Endodermal cell (in vitro differentiated cells): ENCODE measurements around the gene LEKR1. TPM values are rescaled to one million over a fixed set of nuclear protein-coding genes. Genes with fewer than 3 reads are reported as not detected.
"Not testable (repeated sequence)": the region's sequence is repeated elsewhere in the genome, so short reads cannot be mapped to it uniquely, and the experiment has no call there.

ENCODE experiments used
- DNase-seq: peaks from one replicate; pipeline ENCODE4 v3.0.0-alpha.2; 2017
- H3K27ac ChIP-seq: 2 replicates; pipeline ENCODE4 v1.5.1; 2013; ENCODE audit warnings: mild to moderate bottlenecking, low read depth, low read length, moderate library complexity
- H3K27me3 ChIP-seq: 2 replicates; pipeline ENCODE4 v1.6.1; 2013; ENCODE audit warnings: mild to moderate bottlenecking, low read length, moderate library complexity; ENCODE audit not compliant: insufficient read depth, control insufficient read depth, poor library complexity, severe bottlenecking
- H3K36me3 ChIP-seq: 2 replicates; pipeline ENCODE4 v1.7.0; 2013; ENCODE audit warnings: mild to moderate bottlenecking, low read length, moderate library complexity; ENCODE audit not compliant: control insufficient read depth, insufficient read depth
- H3K4me1 ChIP-seq: one replicate; pipeline ENCODE4 v1.7.0; 2013; ENCODE audit warnings: low read length; ENCODE audit not compliant: control insufficient read depth, insufficient read depth
- H3K4me3 ChIP-seq: 2 replicates; pipeline ENCODE4 v1.5.1; 2013; ENCODE audit warnings: mild to moderate bottlenecking, low read length, moderate library complexity
- H3K9ac ChIP-seq: 2 replicates; pipeline ENCODE4 v1.6.1; 2013; ENCODE audit warnings: mild to moderate bottlenecking, low read length, moderate library complexity; ENCODE audit not compliant: poor library complexity, severe bottlenecking; ENCODE audit errors: extremely low read depth
- H3K9me3 ChIP-seq: 2 replicates; pipeline ENCODE4 v1.6.1; 2013; ENCODE audit warnings: mild to moderate bottlenecking, low read length, moderate library complexity; ENCODE audit not compliant: control insufficient read depth
- H3K27ac Mint-ChIP-seq: 2 replicates; pipeline ENCODE4 v1.8.0; 2020; ENCODE audit warnings: mixed read lengths
- H3K27me3 Mint-ChIP-seq: 2 replicates; pipeline ENCODE4 v1.8.0; 2021; ENCODE audit warnings: mild to moderate bottlenecking, mixed read lengths; ENCODE audit not compliant: insufficient read depth
- H3K36me3 Mint-ChIP-seq: 2 replicates; pipeline ENCODE4 v1.8.0; 2020; ENCODE audit warnings: low read depth, mixed read lengths
- H3K4me1 Mint-ChIP-seq: 2 replicates; pipeline ENCODE4 v1.8.0; 2020; ENCODE audit warnings: mixed read lengths
- H3K4me3 Mint-ChIP-seq: 2 replicates; pipeline ENCODE4 v1.8.0; 2020; ENCODE audit warnings: mild to moderate bottlenecking, moderate library complexity, mixed read lengths
- H3K9me3 Mint-ChIP-seq: 2 replicates; pipeline ENCODE4 v1.8.0; 2020; ENCODE audit warnings: mild to moderate bottlenecking, mixed read lengths
- CTCF ChIP-seq: fragments of 200-600 bp; sonication (generic); conservative IDR thresholded peaks from 2 replicates; pipeline ENCODE4 v1.5.0; 2021; ENCODE audit warnings: antibody characterized with exemption, mild to moderate bottlenecking
- WGBS, 2 experiments: methylation state at CpG; one replicate each; pipeline versions ENCODE4 v1.1.5 to v1.1.7; 2013; ENCODE audit warnings: missing lambda C conversion rate in 2 of 2, mixed read lengths in 1 of 2; ENCODE audit not compliant: insufficient coverage in 1 of 2, insufficient read length in 1 of 2; 5-methylcytosine and 5-hydroxymethylcytosine counted together
- total RNA-seq, 2 donors: library from RNA; stranded (reverse); fragmentation: NEBNext Ultra II Directional in 1 of 2; extraction: Animal tissue kit (Norgen Biotek cat#: 25700) in 1 of 2; gene quantifications; 2 replicates in 1 of 2; 3 replicates in 1 of 2; pipeline ENCODE4 v1.2.1, GENCODE V29; 2021

The LEKR1 gene
- total RNA-seq, 2 donors from 2014 or later = 1.0 to 1.2 TPM

- Mint-ChIP-seq H3K9me3 (peaks cover 2% of the 10 kb centered on the region), H3K36me3 (no peaks in the 10 kb centered on the region), H3K4me1 (peaks cover 3% of the 10 kb centered on the region), H3K4me3 (no peak overlapping the region), H3K27ac (no peak overlapping the region), H3K27me3 (no peaks in the 10 kb centered on the region)
- no peaks in the 10 kb centered on the region for H3K36me3 ChIP-seq
- no peaks in the 10 kb centered on the region for H3K9me3 ChIP-seq
- H3K27me3 ChIP-seq = no peaks in the 10 kb centered on the region
- no peak overlapping the region for H3K4me3 ChIP-seq
- no peaks in the 10 kb centered on the region for H3K4me1 ChIP-seq
- DNase-seq = no peak
- no peak for TF ChIP-seq CTCF
- H3K27ac ChIP-seq = no peak overlapping the region
- no peak overlapping the region for H3K9ac ChIP-seq
- WGBS, 2 experiments = 80 to 90% methylated on average over 1 to 2 of the region's 2 CpGs
Measured at GRCh38 chr3:156906275-156906674, 80.1 kb downstream of the LEKR1 start.

GRCh38 chr3:156908398-156908797 lies 82.2 kb downstream of the LEKR1 start:
- no peak overlapping the region for H3K27ac ChIP-seq
- no peak for DNase-seq
- H3K36me3 Mint-ChIP-seq = no peaks in the 10 kb centered on the region
- no peak overlapping the region for H3K4me3 ChIP-seq
- H3K27me3 Mint-ChIP-seq = no peaks in the 10 kb centered on the region
- no peak overlapping the region for H3K9ac ChIP-seq
- no peak overlapping the region for H3K27ac Mint-ChIP-seq
- no peak for TF ChIP-seq CTCF
- peaks cover 8% of the 10 kb centered on the region for H3K4me1 Mint-ChIP-seq
- H3K36me3 ChIP-seq = no peaks in the 10 kb centered on the region
- H3K9me3 Mint-ChIP-seq = no peaks in the 10 kb centered on the region
- H3K9me3 ChIP-seq = no peaks in the 10 kb centered on the region
- H3K4me3 Mint-ChIP-seq = no peak overlapping the region
- 100% methylated on average over 1 of the region's 1 CpG for WGBS, 2 experiments
- no peaks in the 10 kb centered on the region for H3K4me1 ChIP-seq
- H3K27me3 ChIP-seq = no peaks in the 10 kb centered on the region

GRCh38 chr3:156910022-156910421 lies 83.9 kb downstream of the LEKR1 start:
- no peak overlapping the region for H3K4me3 ChIP-seq
- Mint-ChIP-seq H3K36me3 (peaks cover 2% of the 10 kb centered on the region), H3K4me3 (no peak overlapping the region), H3K9me3 (peaks cover 10% of the 10 kb centered on the region), H3K27me3 (no peaks in the 10 kb centered on the region), H3K27ac (no peak overlapping the region), H3K4me1 (peaks cover 8% of the 10 kb centered on the region)
- no peak for DNase-seq
- H3K27me3 ChIP-seq = no peaks in the 10 kb centered on the region
- no peak overlapping the region for H3K27ac ChIP-seq
- H3K9me3 ChIP-seq = peaks cover 9% of the 10 kb centered on the region
- TF ChIP-seq CTCF = no peak
- H3K36me3 ChIP-seq = no peaks in the 10 kb centered on the region
- no peak overlapping the region for H3K9ac ChIP-seq
- 87% methylated on average over 3 of the region's 3 CpGs; no CpG with 5 or more reads in 1 of the 2 experiments for WGBS, 2 experiments
- no peaks in the 10 kb centered on the region for H3K4me1 ChIP-seq

- H3K27me3 Mint-ChIP-seq, H3K36me3 ChIP-seq, H3K9me3 ChIP-seq, H3K9ac ChIP-seq, H3K27ac Mint-ChIP-seq, H3K4me1 Mint-ChIP-seq, H3K4me1 ChIP-seq, H3K4me3 Mint-ChIP-seq, DNase-seq, H3K36me3 Mint-ChIP-seq, H3K4me3 ChIP-seq, H3K27me3 ChIP-seq, H3K27ac ChIP-seq: not testable (repeated sequence)
- 81% methylated on average over 2 of the region's 2 CpGs; no CpG with 5 or more reads in 1 of the 2 experiments for WGBS, 2 experiments
- peaks cover 17% of the 10 kb centered on the region for H3K9me3 Mint-ChIP-seq
Measured at GRCh38 chr3:156910831-156911230, 84.7 kb downstream of the LEKR1 start.

GRCh38 chr3:156914300-156914699 lies 88.1 kb downstream of the LEKR1 start:
- H3K4me3 ChIP-seq, DNase-seq, H3K27ac Mint-ChIP-seq, H3K4me1 Mint-ChIP-seq, H3K9ac ChIP-seq, H3K9me3 ChIP-seq, H3K36me3 ChIP-seq, H3K27ac ChIP-seq, H3K36me3 Mint-ChIP-seq, H3K4me1 ChIP-seq, H3K4me3 Mint-ChIP-seq, H3K27me3 ChIP-seq, H3K27me3 Mint-ChIP-seq: not testable (repeated sequence)
- peaks cover 17% of the 10 kb centered on the region for H3K9me3 Mint-ChIP-seq
- 100% methylated on average over 1 of the region's 2 CpGs; no CpG with 5 or more reads in 1 of the 2 experiments for WGBS, 2 experiments
